CD14-positive monocyte (primary cell): ENCODE measurements around the gene LRRC47. TPM values are rescaled to one million over a fixed set of nuclear protein-coding genes. Genes with fewer than 3 reads are reported as not detected.

Experiments used
- DNase-seq, 3 donors: peaks; one replicate each; pipeline ENCODE4 v3.0.0-alpha.2; 2011 to 2022
- H2AFZ ChIP-seq: 2 replicates; pipeline ENCODE4 v1.6.0; 2012; ENCODE audit warnings: mild to moderate bottlenecking, low read depth, low read length, inconsistent platforms; ENCODE audit not compliant: insufficient read depth, poor library complexity, severe bottlenecking
- H3K27ac ChIP-seq, 2 donors: 1 replicate in 1 of 2; 2 replicates in 1 of 2; pipeline ENCODE4 v1.5.1; 2012 to 2013; ENCODE audit warnings: low read length in 2 of 2, control low read depth in 1 of 2, inconsistent platforms in 1 of 2, low read depth in 1 of 2, mild to moderate bottlenecking in 1 of 2
- H3K27me3 ChIP-seq, 2 donors: one replicate each; pipeline versions ENCODE4 v1.6.0 to v1.6.1; 2011 to 2013; ENCODE audit warnings: low read length in 2 of 2; ENCODE audit not compliant: control insufficient read depth in 2 of 2, insufficient read depth in 2 of 2
- H3K36me3 ChIP-seq, 2 donors: replicated peaks in 1 of 2; 1 replicate in 1 of 2; 2 replicates in 1 of 2; pipeline versions ENCODE4 v1.5.1 to v1.6.1; 2012 to 2013; ENCODE audit warnings: low read length in 2 of 2, control low read depth in 1 of 2, inconsistent platforms in 1 of 2, mild to moderate bottlenecking in 1 of 2; ENCODE audit not compliant: insufficient read depth in 2 of 2, control insufficient read depth in 1 of 2
- H3K4me1 ChIP-seq, 2 donors: 1 replicate in 1 of 2; 2 replicates in 1 of 2; pipeline versions ENCODE4 v1.5.1 to v1.6.1; 2012 to 2013; ENCODE audit warnings: low read length in 2 of 2, control low read depth in 1 of 2, inconsistent platforms in 1 of 2, mild to moderate bottlenecking in 1 of 2, moderate library complexity in 1 of 2; ENCODE audit not compliant: insufficient read depth in 2 of 2, control insufficient read depth in 1 of 2
- H3K4me2 ChIP-seq: replicated peaks from 2 replicates; pipeline ENCODE3; 2012; ENCODE audit warnings: low read length, moderate library complexity, mild to moderate bottlenecking; ENCODE audit not compliant: poor library complexity, severe bottlenecking; ENCODE audit errors: extremely low read depth
- H3K4me3 ChIP-seq, 3 experiments: fragments of 200-600 bp in 1 of 3; sonication (generic) in 1 of 3; replicated peaks in 1 of 3; 1 replicate in 2 of 3; 2 replicates in 1 of 3; pipeline ENCODE4 v1.5.1; 2011 to 2013; ENCODE audit warnings: low read length in 3 of 3, mild to moderate bottlenecking in 3 of 3, control low read depth in 2 of 3, low read depth in 2 of 3, inconsistent platforms in 1 of 3, moderate library complexity in 1 of 3
- H3K79me2 ChIP-seq: 2 replicates; pipeline ENCODE4 v1.6.0; 2012; ENCODE audit warnings: mild to moderate bottlenecking, control low read depth, inconsistent platforms, low read length, moderate library complexity; ENCODE audit not compliant: insufficient read depth
- H3K9ac ChIP-seq: 2 replicates; pipeline ENCODE4 v1.6.0; 2017; ENCODE audit warnings: low read length, mild to moderate bottlenecking; ENCODE audit not compliant: insufficient read depth, poor library complexity, severe bottlenecking
- H3K9me3 ChIP-seq, 2 donors: replicated peaks in 1 of 2; 1 replicate in 1 of 2; 2 replicates in 1 of 2; pipeline versions ENCODE4 v1.5.1 to v1.6.1; 2012 to 2013; ENCODE audit warnings: low read length in 2 of 2, control low read depth in 1 of 2; ENCODE audit not compliant: control insufficient read depth in 1 of 2, insufficient read depth in 1 of 2
- H4K20me1 ChIP-seq: 2 replicates; pipeline ENCODE4 v1.6.0; 2012; ENCODE audit warnings: mild to moderate bottlenecking, low read length, control low read depth, moderate library complexity; ENCODE audit not compliant: insufficient read depth
- H3K27ac Mint-ChIP-seq, 7 donors: one replicate each; pipeline ENCODE4 v1.8.0; 2020; ENCODE audit warnings: mild to moderate bottlenecking in 7 of 7, mixed read lengths in 7 of 7, moderate library complexity in 6 of 7, inconsistent platforms in 2 of 7
- H3K27me3 Mint-ChIP-seq, 3 donors: one replicate each; pipeline ENCODE4 v1.8.0; 2021 to 2022; ENCODE audit warnings: low read depth in 3 of 3, mild to moderate bottlenecking in 3 of 3, mixed read lengths in 3 of 3, moderate library complexity in 3 of 3, inconsistent platforms in 1 of 3
- H3K36me3 Mint-ChIP-seq, 2 donors: one replicate each; pipeline ENCODE4 v1.8.0; 2020; ENCODE audit warnings: mixed read lengths in 2 of 2, inconsistent platforms in 1 of 2, mild to moderate bottlenecking in 1 of 2
- H3K4me1 Mint-ChIP-seq: one replicate; pipeline ENCODE4 v1.8.0; 2020; ENCODE audit warnings: mild to moderate bottlenecking, mixed read lengths
- H3K4me3 Mint-ChIP-seq, 2 donors: one replicate each; pipeline ENCODE4 v1.8.0; 2020; ENCODE audit warnings: mild to moderate bottlenecking in 2 of 2, mixed read lengths in 2 of 2, moderate library complexity in 1 of 2
- H3K9me3 Mint-ChIP-seq, 7 donors: one replicate each; pipeline ENCODE4 v1.8.0; 2020 to 2022; ENCODE audit warnings: mixed read lengths in 7 of 7, mild to moderate bottlenecking in 6 of 7, moderate library complexity in 6 of 7, inconsistent platforms in 2 of 7
- CTCF ChIP-seq: fragments of 200-600 bp; IDR thresholded peaks from one replicate; pipeline ENCODE4 v1.8.0; 2022; ENCODE audit warnings: antibody characterized with exemption, mild to moderate bottlenecking
- WGBS: methylation state at CpG from one replicate; pipeline ENCODE4 v1.1.5; 2013; ENCODE audit warnings: missing lambda C conversion rate; ENCODE audit not compliant: insufficient coverage; 5-methylcytosine and 5-hydroxymethylcytosine counted together
- intact Hi-C, 2 donors: fragments of 100-400 bp; cut with micrococcal nuclease; formaldehyde crosslinking; loops; one replicate each; pipeline versions ENCODE4 v1.15.0 to v1.15.1; 2023
- polyA plus RNA-seq, 3 donors: library from polyadenylated mRNA; depleted of rRNA in 1 of 3; unstranded in 2 of 3; stranded (reverse) in 1 of 3; fragments of 300-500 nt in 2 of 3; fragments of >200 nt in 1 of 3; fragmentation: Illumina TruSeq in 2 of 3; gene quantifications; 1 replicate in 2 of 3; 2 replicates in 1 of 3; pipeline ENCODE4 v1.2.3, GENCODE V29; 2012 to 2021

LRRC47 gene
- polyA plus RNA-seq, 3 donors, result 17.8 to 24.8 (median 18.0) TPM

- WGBS, result 95% methylated on average over 9 of the region's 9 CpGs
- Histone ChIP-seq H2AFZ (no peak overlapping the region), H3K9ac (no peak overlapping the region), H4K20me1 (no peaks in the 10 kb centered on the region), H3K36me3 (peaks cover 13 to 49% of the 10 kb centered on the region in 2 donors), H3K4me1 (peaks cover 0 to 6% of the 10 kb centered on the region in 2 donors), H3K27ac (no peak overlapping the region), H3K79me2 (no peaks in the 10 kb centered on the region), H3K9me3 (no peaks in the 10 kb centered on the region), H3K4me2 (no peak overlapping the region), H3K4me3 (no peak overlapping the region), H3K27me3 (no peaks in the 10 kb centered on the region)
- Mint-ChIP-seq H3K27ac (no peak overlapping the region), H3K4me3 (no peak overlapping the region), H3K36me3 (peaks cover 28 to 37% of the 10 kb centered on the region in 2 donors), H3K9me3 (no peaks in the 10 kb centered on the region), H3K4me1 (peaks cover 10% of the 10 kb centered on the region), H3K27me3 (no peaks in the 10 kb centered on the region)
- DNase-seq, result no peak
- intact Hi-C loops, result no loop called here
- TF ChIP-seq CTCF, result no peak
Measured at GRCh38 chr1:3740042-3740441, 56.3 kb downstream of the LRRC47 start.

- H3K27ac ChIP-seq, result no peak overlapping the region
- H3K4me1 ChIP-seq, result peaks cover 0 to 6% of the 10 kb centered on the region in 2 donors
- H3K4me1 Mint-ChIP-seq, result peaks cover 8% of the 10 kb centered on the region
- no peak overlapping the region for H2AFZ ChIP-seq
- no peak overlapping the region for H3K4me3 Mint-ChIP-seq
- H3K79me2 ChIP-seq, result no peaks in the 10 kb centered on the region
- H3K4me2 ChIP-seq, result no peak overlapping the region
- no peak overlapping the region for H3K4me3 ChIP-seq
- no peak overlapping the region for H3K9ac ChIP-seq
- TF ChIP-seq CTCF, result no peak
- no peaks in the 10 kb centered on the region for H3K9me3 Mint-ChIP-seq
- H3K27ac Mint-ChIP-seq, result no peak overlapping the region
- peaks cover 28 to 37% of the 10 kb centered on the region in 2 donors for H3K36me3 Mint-ChIP-seq
- WGBS, result 95% methylated on average over 11 of the region's 12 CpGs
- H3K9me3 ChIP-seq, result no peaks in the 10 kb centered on the region
- no peaks in the 10 kb centered on the region for H3K27me3 Mint-ChIP-seq
- peaks cover 13 to 49% of the 10 kb centered on the region in 2 donors for H3K36me3 ChIP-seq
- no peak for DNase-seq
- H4K20me1 ChIP-seq, result no peaks in the 10 kb centered on the region
- H3K27me3 ChIP-seq, result no peaks in the 10 kb centered on the region
- intact Hi-C loops, result no loop called here
Measured at GRCh38 chr1:3738943-3739342, 57.4 kb downstream of the LRRC47 start.
